HEK293T (cell line): ENCODE data around the gene METAP1.
"Not testable (repeated sequence)": the region's sequence is repeated elsewhere in the genome, so short reads cannot be mapped to it uniquely, and the experiment has no call there.

Experiments used
- CTCF ChIA-PET: fragments of 350-600 bp; formaldehyde crosslinking; extraction: SDS; loops from one replicate; lab custom pipeline; 2021; ENCODE audit warnings: antibody characterized with exemption, inconsistent platforms; lab: Yijun Ruan, JAX
- POLR2A ChIA-PET: fragments of 350-600 bp; formaldehyde crosslinking; extraction: SDS; loops from one replicate; lab custom pipeline; 2020; ENCODE audit warnings: antibody characterized with exemption, inconsistent platforms; lab: Yijun Ruan, JAX
- DNase-seq: peaks from one replicate; pipeline ENCODE4 v3.0.0; 2012; ENCODE audit warnings: mixed read lengths; ENCODE audit errors: extremely low spot score
- ARNT ChIP-seq: fragments of 450-650 bp; IDR thresholded peaks from 2 replicates; pipeline ENCODE4 v1.6.1; 2017; ENCODE audit warnings: mild to moderate bottlenecking
- BHLHE40 ChIP-seq: fragments of 450-650 bp; IDR thresholded peaks from 2 replicates; pipeline ENCODE4 v1.6.1; 2016; ENCODE audit warnings: mild to moderate bottlenecking, moderate library complexity, borderline replicate concordance
- CTBP1 ChIP-seq: fragments of 450-650 bp; IDR thresholded peaks from 2 replicates; pipeline ENCODE4 v1.6.1; 2016; ENCODE audit warnings: borderline replicate concordance
- ELF4 ChIP-seq: fragments of 450-650 bp; IDR thresholded peaks from 2 replicates; pipeline ENCODE4 v1.6.1; 2017; ENCODE audit warnings: antibody characterized with exemption
- FOXA1 ChIP-seq: fragments of 450-650 bp; IDR thresholded peaks from 2 replicates; pipeline ENCODE4 v1.6.1; 2016; ENCODE audit warnings: mild to moderate bottlenecking
- FOXK2 ChIP-seq: fragments of 450-650 bp; IDR thresholded peaks from 2 replicates; pipeline ENCODE4 v1.6.1; 2016; ENCODE audit warnings: mild to moderate bottlenecking
- FOXM1 ChIP-seq: fragments of 450-650 bp; IDR thresholded peaks from 2 replicates; pipeline ENCODE4 v1.6.1; 2017; ENCODE audit warnings: mild to moderate bottlenecking, borderline replicate concordance
- HDGF ChIP-seq: fragments of 450-650 bp; IDR thresholded peaks from 2 replicates; pipeline ENCODE4 v1.6.1; 2017; ENCODE audit warnings: antibody characterized with exemption, borderline replicate concordance
- L3MBTL2 ChIP-seq: fragments of 450-650 bp; conservative IDR thresholded peaks from 2 replicates; pipeline ENCODE4 v1.6.1; 2016; ENCODE audit warnings: mild to moderate bottlenecking
- LEF1 ChIP-seq: fragments of 450-650 bp; IDR thresholded peaks from 2 replicates; pipeline ENCODE4 v1.6.1; 2017; ENCODE audit warnings: mild to moderate bottlenecking, borderline replicate concordance
- NFRKB ChIP-seq: fragments of 450-650 bp; IDR thresholded peaks from 2 replicates; pipeline ENCODE4 v1.6.1; 2016; ENCODE audit warnings: mild to moderate bottlenecking, moderate library complexity
- SP1 ChIP-seq: fragments of 450-650 bp; IDR thresholded peaks from 2 replicates; pipeline ENCODE4 v1.6.1; 2017
- SUZ12 ChIP-seq: fragments of 450-650 bp; IDR thresholded peaks from 2 replicates; pipeline ENCODE4 v1.6.1; 2016; ENCODE audit warnings: mild to moderate bottlenecking
- TARDBP ChIP-seq: fragments of 450-650 bp; IDR thresholded peaks from 2 replicates; pipeline ENCODE4 v1.6.1; 2016
- ZNF384 ChIP-seq: fragments of 450-650 bp; IDR thresholded peaks from 2 replicates; pipeline ENCODE4 v1.6.1; 2016
- TF ChIP-seq, protein P1 (sequence below): fragments of 450-650 bp; IDR thresholded peaks from 2 replicates; pipeline ENCODE4 v1.6.1; 2016

The METAP1 gene

DNA sequence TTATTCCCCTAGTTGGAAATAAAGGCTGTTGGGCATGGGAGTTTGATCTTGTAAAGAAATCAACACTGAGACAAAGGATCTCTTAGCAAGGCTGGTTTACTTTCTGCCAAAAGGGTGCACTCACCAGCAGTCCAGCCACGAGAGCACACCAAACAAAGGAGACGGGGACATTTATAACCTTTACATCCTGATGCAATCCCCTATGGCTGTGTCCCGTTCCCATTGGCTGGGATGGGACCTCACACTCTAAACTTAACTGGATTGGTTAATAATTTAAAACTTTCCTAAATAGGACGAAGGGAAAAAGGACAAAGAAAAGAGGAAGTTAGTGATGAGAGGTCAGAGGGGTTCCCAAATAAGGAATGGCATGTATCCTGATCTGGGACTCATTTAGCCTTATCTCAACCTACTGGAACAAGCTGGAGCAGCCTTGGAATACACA is 17.9 kb downstream of the METAP1 start:
- TF ChIP-seq FOXA1 (no peak), ZNF384 (no peak), FOXK2 (no peak), FOXM1 (no peak), TARDBP (no peak), SP1 (no peak)
- POLR2A ChIA-PET, result no interaction called here

DNA sequence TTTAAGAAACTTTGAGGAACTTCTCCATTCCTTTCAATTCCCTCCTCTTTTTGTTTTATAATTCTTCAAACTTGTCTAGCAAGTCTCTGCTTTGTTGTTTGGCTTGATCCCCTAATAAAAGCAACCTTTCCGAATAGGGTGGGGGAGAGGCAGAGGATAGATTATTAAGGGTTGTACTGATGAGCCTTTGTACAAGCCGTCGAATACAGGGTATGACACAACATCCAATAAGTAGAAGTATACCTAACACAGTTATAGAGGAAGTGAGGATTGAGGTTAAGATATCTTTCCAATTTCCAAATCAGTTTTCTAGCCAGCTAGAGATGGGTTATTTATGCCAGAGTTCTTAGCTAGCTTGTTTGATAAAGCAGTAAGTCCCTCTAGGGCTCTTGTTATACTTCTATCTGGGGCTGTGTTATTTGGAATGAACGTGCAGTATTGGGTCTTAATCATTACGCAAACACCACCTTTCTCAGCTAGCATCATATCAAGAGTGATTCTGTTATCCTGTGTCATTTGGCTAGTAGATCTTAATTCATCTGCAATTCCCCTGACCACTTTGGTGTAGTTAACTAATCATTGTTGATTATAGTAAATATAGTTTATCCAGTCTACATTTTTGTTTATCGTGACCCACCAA is 18.5 kb downstream of the METAP1 start:
- DNase-seq, result no peak
- ChIA-PET POLR2A (interaction anchor here (1.2 kb wide), 1 partner anchor 18 kb away, joined by 5 read pairs; the partner anchor contains the start of gene METAP1), CTCF (no interaction called here)
- TF ChIP-seq L3MBTL2, result no peak
- TF ChIP-seq ELF4, result no peak
- TF ChIP-seq CTBP1, result no peak
- no peak for TF ChIP-seq SUZ12
- TF ChIP-seq LEF1, result no peak
- no peak for TF ChIP-seq BHLHE40
- TF ChIP-seq, protein P1, sequence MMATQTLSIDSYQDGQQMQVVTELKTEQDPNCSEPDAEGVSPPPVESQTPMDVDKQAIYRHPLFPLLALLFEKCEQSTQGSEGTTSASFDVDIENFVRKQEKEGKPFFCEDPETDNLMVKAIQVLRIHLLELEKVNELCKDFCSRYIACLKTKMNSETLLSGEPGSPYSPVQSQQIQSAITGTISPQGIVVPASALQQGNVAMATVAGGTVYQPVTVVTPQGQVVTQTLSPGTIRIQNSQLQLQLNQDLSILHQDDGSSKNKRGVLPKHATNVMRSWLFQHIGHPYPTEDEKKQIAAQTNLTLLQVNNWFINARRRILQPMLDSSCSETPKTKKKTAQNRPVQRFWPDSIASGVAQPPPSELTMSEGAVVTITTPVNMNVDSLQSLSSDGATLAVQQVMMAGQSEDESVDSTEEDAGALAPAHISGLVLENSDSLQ, result no peak
- no peak for TF ChIP-seq FOXM1
- no peak for TF ChIP-seq FOXK2
- no peak for TF ChIP-seq ZNF384
- no peak for TF ChIP-seq ARNT
- no peak for TF ChIP-seq TARDBP
- no peak for TF ChIP-seq FOXA1
- no peak for TF ChIP-seq NFRKB
- TF ChIP-seq HDGF, result no peak
- TF ChIP-seq SP1, result no peak

More for the DNA sequence above, 17.9 kb downstream of the METAP1 start:
- CTCF ChIA-PET, result no interaction called here
- DNase-seq, result no peak

DNA sequence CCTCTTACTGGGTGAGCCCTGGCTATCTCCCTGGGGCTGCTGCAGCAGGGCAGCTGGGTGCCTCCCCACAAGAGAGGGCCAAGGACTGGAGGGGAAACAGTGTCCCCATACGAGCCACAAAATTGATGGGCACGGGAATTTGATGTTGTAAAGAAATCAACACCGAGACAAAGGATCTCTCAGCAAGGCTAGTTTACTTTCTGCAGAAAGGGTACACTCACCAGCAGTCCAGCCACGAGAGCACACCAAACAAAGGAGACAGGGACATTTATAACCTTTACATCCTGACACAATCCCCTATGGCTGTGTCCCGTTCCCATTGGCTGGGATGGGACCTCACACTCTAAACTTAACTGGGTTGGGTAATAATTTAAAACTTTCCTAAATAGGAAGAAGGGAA is 25.9 kb downstream of the METAP1 start:
- POLR2A ChIA-PET, result no interaction called here
- DNase-seq, result no peak
- CTCF ChIA-PET, result no interaction called here
- TF ChIP-seq ZNF384, result no peak
- no peak for TF ChIP-seq FOXK2
- TF ChIP-seq ARNT, result no peak
- no peak for TF ChIP-seq HDGF
- TF ChIP-seq L3MBTL2, result no peak
- no peak for TF ChIP-seq SP1
- TF ChIP-seq SUZ12, result no peak
- TF ChIP-seq FOXA1, result no peak
- TF ChIP-seq BHLHE40, result no peak
- TF ChIP-seq, protein P1, result no peak

DNA sequence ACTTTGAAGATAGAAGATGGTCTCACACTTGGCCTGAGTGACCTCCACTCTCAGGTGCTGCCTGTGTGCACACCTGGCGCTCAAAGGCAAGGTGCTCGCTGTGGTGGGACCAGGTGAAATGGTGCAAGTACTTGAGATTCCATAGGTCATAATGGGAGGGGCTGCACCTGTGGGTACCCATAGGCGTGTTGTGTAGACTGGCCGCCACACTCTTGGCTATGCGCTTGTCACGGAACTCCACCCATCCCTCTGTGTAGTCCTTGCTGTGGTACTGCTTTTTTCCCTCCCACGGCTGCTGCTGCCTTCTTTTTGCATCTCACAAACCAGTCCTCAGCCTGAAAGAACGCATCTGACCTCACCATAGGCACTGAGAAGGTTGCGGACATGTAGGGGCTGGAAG is 27.0 kb downstream of the METAP1 start:
- CTCF ChIA-PET, result no interaction called here

DNA sequence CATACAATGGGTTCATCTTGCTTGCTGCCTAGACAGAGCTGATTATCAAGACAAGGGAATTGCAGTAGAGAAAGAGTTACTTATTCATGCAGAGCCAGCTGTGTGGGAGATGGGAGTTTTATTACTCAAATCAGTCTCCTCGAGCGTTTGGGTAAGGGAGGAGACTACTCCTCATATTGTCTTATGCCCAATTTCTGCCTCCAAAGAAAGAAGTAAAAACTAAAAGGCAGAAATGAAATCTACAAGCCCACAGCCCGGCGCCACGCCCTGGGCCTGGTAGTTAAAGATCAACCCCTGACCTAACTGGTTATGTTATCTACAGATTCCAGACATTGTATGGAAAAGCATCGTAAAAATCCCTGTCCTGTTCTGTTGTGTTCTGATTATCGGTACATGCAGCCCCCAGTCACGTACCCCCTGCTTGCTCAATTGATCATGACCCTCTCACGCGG is 28.3 kb downstream of the METAP1 start:
- CTCF ChIA-PET, POLR2A ChIA-PET, DNase-seq: not testable (repeated sequence)

More for the DNA sequence above, 27.0 kb downstream of the METAP1 start:
- POLR2A ChIA-PET, result no interaction called here
- TF ChIP-seq ARNT (no peak), CTBP1 (no peak), SUZ12 (no peak), NFRKB (no peak), SP1 (no peak), FOXK2 (no peak), LEF1 (no peak), HDGF (no peak), TARDBP (no peak), FOXA1 (no peak), BHLHE40 (no peak), ELF4 (no peak), ZNF384 (no peak), FOXM1 (no peak), L3MBTL2 (no peak)
- TF ChIP-seq, protein P1, result no peak
- no peak for DNase-seq

DNA sequence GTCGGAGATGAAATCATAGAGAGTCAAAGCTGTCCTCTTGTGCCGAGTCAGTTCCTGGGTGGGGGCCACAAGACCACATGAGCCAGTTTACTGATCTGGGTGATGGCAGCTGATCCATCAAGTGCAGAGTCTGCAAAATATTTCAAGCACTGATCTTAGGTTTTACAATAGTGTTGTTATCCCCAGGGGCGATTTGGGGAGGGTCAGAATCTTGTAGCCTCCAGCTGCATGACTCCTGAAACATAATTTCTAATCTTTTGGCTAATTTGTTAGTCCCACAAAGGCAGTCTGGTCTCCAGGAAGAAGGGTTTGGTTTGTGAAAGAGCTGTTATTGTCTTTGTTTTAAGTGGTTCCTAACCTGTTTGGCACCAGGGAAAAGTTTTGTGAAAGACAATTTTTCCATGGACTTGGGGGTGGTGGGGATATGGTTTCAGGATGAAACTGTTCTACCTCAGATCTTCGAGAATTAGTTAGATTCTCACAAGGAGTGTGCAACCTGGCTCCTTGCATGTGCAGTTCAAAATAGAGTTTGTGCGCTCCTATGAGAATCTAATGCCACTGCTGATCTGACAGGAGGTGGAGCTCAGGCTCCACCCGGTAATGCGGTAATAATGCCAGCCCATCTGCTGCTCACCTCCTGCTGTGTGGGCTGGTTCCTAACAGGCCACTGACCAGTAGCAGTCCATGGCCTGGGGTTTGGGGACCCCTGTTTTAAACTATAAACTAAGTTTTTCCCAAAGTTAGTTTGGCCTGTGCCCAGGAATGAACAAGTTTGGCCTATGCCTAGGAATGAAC is 29.2 kb downstream of the METAP1 start:
- ChIA-PET POLR2A (no interaction called here), CTCF (no interaction called here)
- no peak for TF ChIP-seq FOXK2
- TF ChIP-seq, protein P1, result no peak
- DNase-seq, result no peak
